ENCODE data around the gene PHKA2. TPM values are rescaled to one million over a fixed set of nuclear protein-coding genes. Genes with fewer than 3 reads are reported as not detected.
"Not testable (repeated sequence)": the region's sequence is repeated elsewhere in the genome, so short reads cannot be mapped to it uniquely, and the experiment has no call there.

Gene PHKA2
- total RNA-seq, 1 donor from 2014 or later, result 41.2 TPM

DNA sequence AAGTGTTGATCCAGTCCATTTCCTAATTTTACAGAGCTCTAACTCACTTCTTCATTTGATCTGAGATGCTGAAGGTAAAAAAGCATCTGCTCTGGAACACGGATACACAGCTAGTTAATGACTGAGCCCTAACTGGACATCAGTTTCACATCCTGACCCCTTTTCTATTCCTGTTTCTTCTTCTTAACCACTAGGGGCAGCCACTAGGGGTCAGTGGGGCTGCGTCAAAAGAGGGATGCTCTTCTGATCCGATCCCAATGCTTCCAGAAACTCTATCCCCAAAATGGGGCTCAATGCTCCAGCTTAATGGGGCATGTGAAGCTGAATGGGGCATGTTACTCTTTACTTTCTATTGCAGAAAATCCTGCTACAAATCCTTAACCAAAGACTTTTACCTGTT is 33.4 kb upstream of the PHKA2 start:
- Histone ChIP-seq H3K27me3 (ENCODE audit: low read depth) (no peaks in the 10 kb centered on the region), H3K4me1 (no peaks in the 10 kb centered on the region), H3K9me3 (replicated peaks) (no peaks in the 10 kb centered on the region), H3K27ac (replicated peaks) (no peak overlapping the region), H3K4me3 (no peak overlapping the region), H3K36me3 (no peaks in the 10 kb centered on the region)
- TF ChIP-seq, protein P1, sequence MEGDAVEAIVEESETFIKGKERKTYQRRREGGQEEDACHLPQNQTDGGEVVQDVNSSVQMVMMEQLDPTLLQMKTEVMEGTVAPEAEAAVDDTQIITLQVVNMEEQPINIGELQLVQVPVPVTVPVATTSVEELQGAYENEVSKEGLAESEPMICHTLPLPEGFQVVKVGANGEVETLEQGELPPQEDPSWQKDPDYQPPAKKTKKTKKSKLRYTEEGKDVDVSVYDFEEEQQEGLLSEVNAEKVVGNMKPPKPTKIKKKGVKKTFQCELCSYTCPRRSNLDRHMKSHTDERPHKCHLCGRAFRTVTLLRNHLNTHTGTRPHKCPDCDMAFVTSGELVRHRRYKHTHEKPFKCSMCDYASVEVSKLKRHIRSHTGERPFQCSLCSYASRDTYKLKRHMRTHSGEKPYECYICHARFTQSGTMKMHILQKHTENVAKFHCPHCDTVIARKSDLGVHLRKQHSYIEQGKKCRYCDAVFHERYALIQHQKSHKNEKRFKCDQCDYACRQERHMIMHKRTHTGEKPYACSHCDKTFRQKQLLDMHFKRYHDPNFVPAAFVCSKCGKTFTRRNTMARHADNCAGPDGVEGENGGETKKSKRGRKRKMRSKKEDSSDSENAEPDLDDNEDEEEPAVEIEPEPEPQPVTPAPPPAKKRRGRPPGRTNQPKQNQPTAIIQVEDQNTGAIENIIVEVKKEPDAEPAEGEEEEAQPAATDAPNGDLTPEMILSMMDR (IDR thresholded peaks at IDR 0.05; ENCODE audit: borderline replicate concordance), result peak; percentile 56
- intact Hi-C loops (cut with micrococcal nuclease), result no loop called here
- DNase-seq, result no peak

DNA sequence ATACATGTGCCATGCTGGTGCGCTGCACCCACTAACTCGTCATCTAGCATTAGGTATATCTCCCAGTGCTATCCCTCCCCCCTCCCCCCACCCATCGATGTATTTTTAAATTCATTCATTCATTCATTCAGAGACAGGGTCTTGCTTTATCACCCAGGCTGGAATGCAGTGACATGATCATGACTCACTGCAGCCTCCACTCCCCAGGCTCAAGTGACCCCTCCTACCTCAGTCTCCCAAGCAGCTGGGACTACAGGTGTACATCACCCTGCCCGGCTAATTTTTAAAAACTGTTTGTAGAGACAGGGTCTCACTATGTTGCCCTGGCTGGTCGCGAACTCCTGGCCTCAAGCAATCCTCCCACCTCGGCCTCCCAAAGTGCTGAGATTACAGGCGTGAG is 32.7 kb upstream of the PHKA2 start:
- H3K27me3 ChIP-seq (ENCODE audit: low read depth); intact Hi-C loops (cut with micrococcal nuclease); H3K4me1 ChIP-seq; H3K9me3 ChIP-seq (replicated peaks); H3K36me3 ChIP-seq; H3K27ac ChIP-seq (replicated peaks); H3K4me3 ChIP-seq; DNase-seq: not testable (repeated sequence)

DNA sequence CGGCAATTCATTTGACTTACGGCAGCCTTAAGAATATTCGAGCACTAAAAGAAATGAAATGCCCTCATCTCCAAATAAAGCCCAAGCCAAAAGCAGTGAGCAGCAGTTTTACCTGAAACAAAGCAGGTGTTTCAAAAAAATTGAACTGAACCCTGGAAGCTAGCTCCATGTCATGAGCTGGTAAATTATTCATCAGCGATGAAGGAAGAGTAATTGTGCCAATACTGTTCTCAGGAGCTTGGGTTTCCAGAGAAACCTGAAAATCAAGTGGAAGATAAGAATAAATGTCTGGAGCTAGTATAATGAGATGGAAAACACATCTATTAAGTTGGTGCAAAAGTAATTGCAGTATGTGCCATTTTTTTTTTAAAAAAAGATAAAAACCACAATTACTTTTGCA is 24.0 kb upstream of the PHKA2 start:
- intact Hi-C loops (cut with micrococcal nuclease), result no loop called here
- Histone ChIP-seq H3K4me3 (no peak overlapping the region), H3K9me3 (replicated peaks) (no peaks in the 10 kb centered on the region), H3K4me1 (no peaks in the 10 kb centered on the region), H3K36me3 (no peaks in the 10 kb centered on the region), H3K27me3 (ENCODE audit: low read depth) (no peaks in the 10 kb centered on the region), H3K27ac (replicated peaks) (no peak overlapping the region)
- TF ChIP-seq, protein P1 (IDR thresholded peaks at IDR 0.05; ENCODE audit: borderline replicate concordance), result no peak
- DNase-seq, result no peak

DNA sequence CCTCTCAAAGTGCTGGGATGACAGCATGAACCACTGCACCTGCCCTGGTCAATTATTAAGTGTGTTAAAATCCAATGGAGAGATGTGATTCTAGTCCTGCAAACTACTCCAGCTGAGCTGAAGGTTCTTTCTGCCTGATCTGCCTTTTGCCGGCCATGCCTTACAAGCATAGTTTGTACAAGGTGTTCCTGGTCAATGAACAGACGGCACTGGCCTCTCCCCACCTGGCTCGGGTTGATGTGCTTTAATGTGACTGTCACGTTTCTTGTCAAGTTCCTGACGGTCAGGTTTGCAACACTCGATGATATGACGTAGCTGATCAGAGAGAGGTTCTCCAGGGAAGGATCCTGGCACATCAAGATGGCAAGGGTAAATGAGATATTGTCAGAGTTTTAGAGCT is 23.1 kb upstream of the PHKA2 start:
- Histone ChIP-seq H3K27ac (replicated peaks) (no peak overlapping the region), H3K4me3 (no peak overlapping the region), H3K9me3 (replicated peaks) (no peaks in the 10 kb centered on the region), H3K36me3 (no peaks in the 10 kb centered on the region), H3K4me1 (no peaks in the 10 kb centered on the region), H3K27me3 (ENCODE audit: low read depth) (no peaks in the 10 kb centered on the region)
- intact Hi-C loops (cut with micrococcal nuclease), result no loop called here
- TF ChIP-seq, protein P1 (IDR thresholded peaks at IDR 0.05; ENCODE audit: borderline replicate concordance), result no peak
- DNase-seq, result no peak

DNA sequence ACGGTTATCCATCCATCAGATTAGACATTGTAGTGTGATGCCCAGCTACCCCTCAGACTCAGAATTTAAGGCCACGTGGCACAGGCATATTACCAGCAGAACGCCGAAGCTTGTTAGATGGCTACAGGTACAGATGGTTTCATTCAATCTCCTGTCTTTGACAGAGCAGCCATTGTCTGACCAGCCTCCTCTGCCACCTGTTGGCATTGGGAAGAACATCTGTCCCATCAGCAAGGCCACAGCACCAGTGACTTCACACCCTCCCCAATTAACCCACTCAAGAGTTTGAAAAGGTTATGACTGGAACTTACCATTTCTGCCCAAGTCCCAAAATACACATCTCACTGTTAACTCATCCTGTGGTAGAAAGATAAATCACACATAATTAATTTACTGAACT is 22.0 kb upstream of the PHKA2 start:
- no peaks in the 10 kb centered on the region for H3K9me3 ChIP-seq (replicated peaks)
- H3K27me3 ChIP-seq (ENCODE audit: low read depth), result no peaks in the 10 kb centered on the region

DNA sequence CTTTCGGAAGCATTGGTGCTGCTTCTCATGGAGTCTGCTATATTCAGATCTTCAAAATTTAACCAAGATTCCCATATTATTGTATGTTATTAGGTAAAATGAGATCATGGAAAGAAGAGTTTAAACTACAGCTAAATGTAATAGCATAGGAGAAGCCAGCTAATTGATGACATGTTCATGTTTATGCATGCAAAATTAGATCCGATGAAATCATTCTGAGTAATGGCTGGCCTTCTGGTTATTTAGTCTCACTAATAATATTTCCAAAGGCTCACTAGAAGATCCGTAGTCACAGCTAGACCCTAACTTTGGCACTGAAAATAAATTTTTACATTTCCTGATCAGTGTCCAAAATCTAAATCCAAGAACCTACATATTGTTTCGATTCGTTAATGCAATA is 19.8 kb upstream of the PHKA2 start:
- H3K36me3 ChIP-seq, result no peaks in the 10 kb centered on the region
- H3K4me3 ChIP-seq, result no peak overlapping the region
- H3K27me3 ChIP-seq (ENCODE audit: low read depth), result no peaks in the 10 kb centered on the region
- intact Hi-C loops (cut with micrococcal nuclease), result no loop called here
- H3K27ac ChIP-seq (replicated peaks), result no peak overlapping the region
- H3K4me1 ChIP-seq, result no peaks in the 10 kb centered on the region
- DNase-seq, result no peak
- TF ChIP-seq, protein P1 (IDR thresholded peaks at IDR 0.05; ENCODE audit: borderline replicate concordance), result no peak
- H3K9me3 ChIP-seq (replicated peaks), result no peaks in the 10 kb centered on the region

More for the DNA sequence above, 22.0 kb upstream of the PHKA2 start:
- Histone ChIP-seq H3K4me3 (no peak overlapping the region), H3K4me1 (no peaks in the 10 kb centered on the region), H3K27ac (replicated peaks) (no peak overlapping the region), H3K36me3 (no peaks in the 10 kb centered on the region)
- TF ChIP-seq, protein P1 (IDR thresholded peaks at IDR 0.05; ENCODE audit: borderline replicate concordance), result no peak
- intact Hi-C loops (cut with micrococcal nuclease), result no loop called here
- DNase-seq, result no peak
